Osteoblast (primary cell): ENCODE data around the gene STAMBPL1. TPM values are rescaled to one million over a fixed set of nuclear protein-coding genes. Genes with fewer than 3 reads are reported as not detected.

Experiments used
- DNase-seq: peaks from one replicate; pipeline ENCODE4 v3.0.0; 2011; ENCODE audit warnings: low spot score, mixed read lengths; ENCODE audit not compliant: insufficient read length; ENCODE audit errors: missing footprints
- H2AFZ ChIP-seq: 2 replicates; pipeline ENCODE4 v1.6.0; 2011; ENCODE audit warnings: mild to moderate bottlenecking, low read length
- H3K27ac ChIP-seq: 2 replicates; pipeline ENCODE4 v1.5.1; 2011; ENCODE audit warnings: mild to moderate bottlenecking, low read depth, low read length, moderate library complexity
- H3K27me3 ChIP-seq: 2 replicates; pipeline ENCODE4 v1.6.0; 2012; ENCODE audit warnings: mild to moderate bottlenecking, control low read depth, inconsistent platforms, low read length, moderate library complexity; ENCODE audit not compliant: insufficient read depth
- H3K36me3 ChIP-seq: 2 replicates; pipeline ENCODE4 v1.5.1; 2011; ENCODE audit warnings: mild to moderate bottlenecking, low read length, control low read depth, moderate library complexity; ENCODE audit not compliant: insufficient read depth
- H3K4me1 ChIP-seq: 2 replicates; pipeline ENCODE4 v1.5.1; 2011; ENCODE audit warnings: mild to moderate bottlenecking, low read length, control low read depth, moderate library complexity; ENCODE audit not compliant: insufficient read depth
- H3K4me2 ChIP-seq: 2 replicates; pipeline ENCODE4 v1.6.0; 2011; ENCODE audit warnings: mild to moderate bottlenecking, low read length; ENCODE audit not compliant: insufficient read depth
- H3K4me3 ChIP-seq: fragments of 200-600 bp; sonication (generic); 3 replicates; pipeline ENCODE4 v1.5.1; 2012; ENCODE audit warnings: mild to moderate bottlenecking, low read length, inconsistent platforms; ENCODE audit not compliant: insufficient read depth
- H3K79me2 ChIP-seq: 2 replicates; pipeline ENCODE4 v1.6.0; 2012; ENCODE audit warnings: mild to moderate bottlenecking, low read length, control low read depth, inconsistent platforms; ENCODE audit not compliant: insufficient read depth
- H3K9me3 ChIP-seq: 2 replicates; pipeline ENCODE4 v1.5.1; 2011; ENCODE audit warnings: low read depth, low read length, control low read depth
- H4K20me1 ChIP-seq: 2 replicates; pipeline ENCODE4 v1.6.0; 2012; ENCODE audit warnings: mild to moderate bottlenecking, low read length, control low read depth; ENCODE audit not compliant: insufficient read depth
- CTCF ChIP-seq: IDR thresholded peaks from 2 replicates; pipeline ENCODE4 v1.5.1; 2011; ENCODE audit warnings: mild to moderate bottlenecking, low read depth, low read length, moderate library complexity; ENCODE audit errors: extremely low read depth
- total RNA-seq: library from RNA; depleted of rRNA; stranded (reverse); fragments of >200 nt; gene quantifications from 2 replicates; pipeline ENCODE4 v1.2.3, GENCODE V29; 2012

Gene STAMBPL1
- total RNA-seq, 1 donor = 11.6 TPM

GRCh38 chr10:88851706-88852105 lies 28.3 kb upstream of the STAMBPL1 start, which contains the start of gene ANKRD22:
TSS of gene ANKRD22 (minus strand) at chr10:88851844. CDS start at chr10:88851607, 237 bp downstream.
- H3K36me3 ChIP-seq = no peaks in the 10 kb centered on the region
- peak within 1 kb of the TSS; percentile 1 for H3K4me2 ChIP-seq
- H3K4me1 ChIP-seq = peaks cover 19% of the 10 kb centered on the region
- no peaks in the 10 kb centered on the region for H3K9me3 ChIP-seq
- DNase-seq = peak; percentile 82
- no peaks in the 10 kb centered on the region for H3K27me3 ChIP-seq
- no peak within 1 kb of the TSS for H3K27ac ChIP-seq
- H2AFZ ChIP-seq = peak within 1 kb of the TSS; percentile 58
- TF ChIP-seq CTCF = no peak
- H3K4me3 ChIP-seq = no peak within 1 kb of the TSS
- no peaks in the 10 kb centered on the region for H3K79me2 ChIP-seq
- no peaks in the 10 kb centered on the region for H4K20me1 ChIP-seq

- no peak for TF ChIP-seq CTCF
- H3K79me2 ChIP-seq = no peaks in the 10 kb centered on the region
- no peak for DNase-seq
- H3K9me3 ChIP-seq = no peaks in the 10 kb centered on the region
- peaks cover 19% of the 10 kb centered on the region for H3K4me1 ChIP-seq
- no peak overlapping the region for H3K4me3 ChIP-seq
- no peak overlapping the region for H2AFZ ChIP-seq
- no peaks in the 10 kb centered on the region for H3K27me3 ChIP-seq
- H3K27ac ChIP-seq = no peak overlapping the region
- no peaks in the 10 kb centered on the region for H4K20me1 ChIP-seq
- H3K36me3 ChIP-seq = no peaks in the 10 kb centered on the region
- H3K4me2 ChIP-seq = no peak overlapping the region
These were observed 27.7 kb upstream of the STAMBPL1 start for GRCh38 chr10:88852327-88852726.

- H3K36me3 ChIP-seq = no peaks in the 10 kb centered on the region
- no peak overlapping the region for H3K4me3 ChIP-seq
- H3K9me3 ChIP-seq = no peaks in the 10 kb centered on the region
- H3K79me2 ChIP-seq = no peaks in the 10 kb centered on the region
- H3K4me2 ChIP-seq = no peak overlapping the region
- no peak overlapping the region for H3K27ac ChIP-seq
- no peak for TF ChIP-seq CTCF
- H4K20me1 ChIP-seq = no peaks in the 10 kb centered on the region
- H2AFZ ChIP-seq = no peak overlapping the region
- H3K27me3 ChIP-seq = no peaks in the 10 kb centered on the region
- H3K4me1 ChIP-seq = peaks cover 17% of the 10 kb centered on the region
- no peak for DNase-seq
These were observed 26.7 kb upstream of the STAMBPL1 start for GRCh38 chr10:88853155-88853881.

GRCh38 chr10:88854684-88855083 lies 25.4 kb upstream of the STAMBPL1 start:
- no peak for TF ChIP-seq CTCF
- no peak overlapping the region for H3K27ac ChIP-seq
- H4K20me1 ChIP-seq = no peaks in the 10 kb centered on the region
- H3K4me2 ChIP-seq = no peak overlapping the region
- H3K4me1 ChIP-seq = peaks cover 5% of the 10 kb centered on the region
- no peak overlapping the region for H3K4me3 ChIP-seq
- DNase-seq = no peak
- no peaks in the 10 kb centered on the region for H3K9me3 ChIP-seq
- no peaks in the 10 kb centered on the region for H3K36me3 ChIP-seq
- H2AFZ ChIP-seq = no peak overlapping the region
- no peaks in the 10 kb centered on the region for H3K79me2 ChIP-seq
- no peaks in the 10 kb centered on the region for H3K27me3 ChIP-seq
